ENCODE data around the gene TSSC4. TPM values are rescaled to one million over a fixed set of nuclear protein-coding genes. Genes with fewer than 3 reads are reported as not detected.

Gene TSSC4
- total and polyA plus RNA-seq, 2 of the 13 experiments (the other 11 are each of a cell fraction or from before 2014, with no cell fraction given), result 16.2 to 58.6 TPM

GRCh38 chr11:2409611-2410468 lies 9.3 kb downstream of the TSSC4 start (continued):
- TF ChIP-seq ZNF280D (CRISPR knock-in tag; IDR thresholded peaks at IDR 0.05), result 0 out of 2 replicates have a peak, but pooled peaks have one; percentile 69
- TF ChIP-seq ZNF747 (CRISPR knock-in tag; IDR thresholded peaks at IDR 0.05; ENCODE audit: borderline replicate concordance), result no peak
- TF ChIP-seq ZFAT (CRISPR knock-in tag; conservative IDR thresholded peaks at IDR 0.05), result no peak
- TF ChIP-seq RCOR2 (CRISPR knock-in tag; IDR thresholded peaks at IDR 0.05), result no peak
- TF ChIP-seq SOX5 (CRISPR knock-in tag; IDR thresholded peaks at IDR 0.05; ENCODE audit: borderline replicate concordance), result peak; percentile 50; the same call in 1 of the 2 replicates
- TF ChIP-seq RFXANK (CRISPR knock-in tag; IDR thresholded peaks at IDR 0.05), result no peak
- TF ChIP-seq ZNF224 (CRISPR knock-in tag; IDR thresholded peaks at IDR 0.05), result no peak; the same call in 1 of the 2 replicates
- no peak for TF ChIP-seq HNRNPUL1 (IDR thresholded peaks at IDR 0.05; ENCODE audit: low read depth, low read length)
- no peak for TF ChIP-seq ATM (IDR thresholded peaks at IDR 0.05; ENCODE audit: borderline replicate concordance)
- peak; percentile 38; the same call in 1 of the 2 replicates for TF ChIP-seq ZFP82 (CRISPR knock-in tag; IDR thresholded peaks at IDR 0.05; ENCODE audit: borderline replicate concordance)
- no peak for TF ChIP-seq ZNF337 (CRISPR knock-in tag; IDR thresholded peaks at IDR 0.05; ENCODE audit: borderline replicate concordance, low read depth)
- no peak for TF ChIP-seq KLF13 (CRISPR knock-in tag; IDR thresholded peaks at IDR 0.05)
- TF ChIP-seq SIX1 (CRISPR knock-in tag; IDR thresholded peaks at IDR 0.05; ENCODE audit: borderline replicate concordance), result no peak
- TF ChIP-seq ZNF235 (CRISPR knock-in tag; IDR thresholded peaks at IDR 0.05; ENCODE audit: borderline replicate concordance), result no peak
- no peak for TF ChIP-seq AGO2 (optimal IDR thresholded peaks at IDR 0.05; ENCODE audit: low read depth, low read length)
- TF ChIP-seq IRX3 (CRISPR knock-in tag; IDR thresholded peaks at IDR 0.05; ENCODE audit: borderline replicate concordance, low read depth), result no peak
- no peak for TF ChIP-seq XBP1 (CRISPR knock-in tag; IDR thresholded peaks at IDR 0.05)
- no peak for TF ChIP-seq JUNB (CRISPR knock-in tag; IDR thresholded peaks at IDR 0.05; ENCODE audit: borderline replicate concordance)
- 0 out of 2 replicates have a peak, but pooled peaks have one; percentile 28 for TF ChIP-seq ZNF546 (CRISPR knock-in tag; conservative IDR thresholded peaks at IDR 0.05)
- TF ChIP-seq ZNF547 (CRISPR knock-in tag; IDR thresholded peaks at IDR 0.05), result no peak
- no peak for TF ChIP-seq KDM6A (CRISPR knock-in tag; IDR thresholded peaks at IDR 0.05; ENCODE audit: low read depth)
- peak; percentile 62 for TF ChIP-seq ARNT2 (CRISPR knock-in tag; IDR thresholded peaks at IDR 0.05; ENCODE audit: low read depth)
- no peak for TF ChIP-seq BORCS8-MEF2B (CRISPR knock-in tag; IDR thresholded peaks at IDR 0.05)
- TF ChIP-seq MTA3 (CRISPR knock-in tag; IDR thresholded peaks at IDR 0.05), result no peak
- TF ChIP-seq, protein P1, sequence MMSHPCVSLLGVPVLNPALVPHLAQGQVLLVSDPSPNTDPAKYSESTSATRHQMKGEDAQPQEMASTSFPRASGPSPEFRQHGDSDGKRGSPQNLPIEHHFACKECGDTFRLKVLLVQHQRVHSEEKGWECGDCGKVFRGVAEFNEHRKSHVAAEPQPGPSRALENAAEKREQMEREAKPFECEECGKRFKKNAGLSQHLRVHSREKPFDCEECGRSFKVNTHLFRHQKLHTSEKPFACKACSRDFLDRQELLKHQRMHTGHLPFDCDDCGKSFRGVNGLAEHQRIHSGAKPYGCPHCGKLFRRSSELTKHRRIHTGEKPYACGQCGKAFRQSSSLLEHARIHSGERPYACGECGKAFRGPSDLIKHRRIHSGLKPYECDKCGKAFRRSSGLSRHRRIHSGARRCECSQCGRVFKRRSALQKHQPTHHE (CRISPR knock-in tag; IDR thresholded peaks at IDR 0.05; ENCODE audit: borderline replicate concordance), result no peak
- TF ChIP-seq ZNF75D (CRISPR knock-in tag; IDR thresholded peaks at IDR 0.05; ENCODE audit: borderline replicate concordance), result no peak
- TF ChIP-seq ZNF83 (CRISPR knock-in tag; IDR thresholded peaks at IDR 0.05; ENCODE audit: borderline replicate concordance), result no peak

Data from HepG2 (cell line).